H1 (cell line): Measurements from ENCODE around the gene PROCR. TPM values are rescaled to one million over a fixed set of nuclear protein-coding genes. Genes with fewer than 3 reads are reported as not detected.

ENCODE experiments used
- CTCF ChIA-PET: fragments of 300-600 bp; sonication (Branson Sonifier 250); formaldehyde crosslinking; loops from one replicate; lab custom pipeline; 2021; ENCODE audit not compliant: partially characterized antibody; lab: Charles Lee
- POLR2A ChIA-PET: fragments of 300-600 bp; sonication (Branson Sonifier 250); formaldehyde crosslinking; loops from one replicate; lab custom pipeline; 2021; ENCODE audit warnings: inconsistent platforms; ENCODE audit not compliant: partially characterized antibody; lab: Charles Lee
- DNase-seq, 2 experiments: peaks; one replicate each; pipeline versions ENCODE4 v3.0.0 to v3.0.0-alpha.2; 2010 to 2022; ENCODE audit warnings: low spot score in 2 of 2, low read depth in 1 of 2, mixed read lengths in 1 of 2
- FAIRE-seq: peaks from 2 replicates; lab custom pipeline; 2011; peaks lifted over from hg19 to GRCh38; lab: Jason Lieb, UNC
- H2AFZ ChIP-seq: 2 replicates; pipeline ENCODE4 v1.8.1; 2012; ENCODE audit warnings: low read length, inconsistent platforms
- H2AK5ac ChIP-seq: 2 replicates; pipeline ENCODE4 v1.6.1; 2013; ENCODE audit warnings: low read depth, low read length
- H2BK120ac ChIP-seq: replicated peaks from 2 replicates; pipeline ENCODE3; 2013; ENCODE audit warnings: low read depth, low read length, inconsistent platforms
- H2BK12ac ChIP-seq: 2 replicates; pipeline ENCODE4 v1.6.1; 2013; ENCODE audit warnings: low read depth, low read length
- H2BK15ac ChIP-seq: 2 replicates; pipeline ENCODE4 v1.6.1; 2013; ENCODE audit warnings: low read length
- H2BK20ac ChIP-seq: 2 replicates; pipeline ENCODE4 v1.6.1; 2013; ENCODE audit warnings: low read length
- H2BK5ac ChIP-seq: 2 replicates; pipeline ENCODE4 v1.6.1; 2013; ENCODE audit warnings: low read depth, low read length
- H3K14ac ChIP-seq: 2 replicates; pipeline ENCODE4 v1.6.1; 2013; ENCODE audit warnings: inconsistent platforms; ENCODE audit not compliant: insufficient read length
- H3K18ac ChIP-seq: 2 replicates; pipeline ENCODE4 v1.6.1; 2013; ENCODE audit warnings: low read length; ENCODE audit errors: extremely low read depth
- H3K23ac ChIP-seq: 2 replicates; pipeline ENCODE4 v1.6.1; 2013; ENCODE audit warnings: inconsistent platforms; ENCODE audit not compliant: insufficient read length
- H3K23me2 ChIP-seq: 2 replicates; pipeline ENCODE4 v1.6.1; 2013; ENCODE audit warnings: low read depth, low read length
- H3K27ac ChIP-seq: 2 replicates; pipeline ENCODE4 v1.6.1; 2011; ENCODE audit warnings: low read depth, low read length, inconsistent platforms
- H3K27me3 ChIP-seq, 4 experiments: replicated peaks in 1 of 4; 1 replicate in 1 of 4; 2 replicates in 3 of 4; pipeline versions ENCODE4 v1.6.1 to v1.8.1; 2011 to 2013; ENCODE audit warnings: low read length in 3 of 4, mild to moderate bottlenecking in 3 of 4, inconsistent platforms in 2 of 4, mixed read lengths in 2 of 4, moderate library complexity in 1 of 4; ENCODE audit not compliant: control insufficient read depth in 3 of 4, insufficient read depth in 3 of 4; ENCODE audit errors: extremely low read depth in 1 of 4
- H3K36me3 ChIP-seq, 4 experiments: 2 replicates each; pipeline versions ENCODE4 v1.6.1 to v1.8.1; 2011 to 2013; ENCODE audit warnings: mild to moderate bottlenecking in 4 of 4, low read length in 3 of 4, moderate library complexity in 2 of 4, control low read depth in 1 of 4, inconsistent platforms in 1 of 4; ENCODE audit not compliant: insufficient read depth in 4 of 4, control insufficient read depth in 2 of 4
- H3K4ac ChIP-seq: replicated peaks from 2 replicates; pipeline ENCODE3; 2013; ENCODE audit warnings: low read length, low read depth, mixed read lengths, inconsistent platforms; ENCODE audit not compliant: insufficient read length
- H3K4me1 ChIP-seq, 4 experiments: replicated peaks in 1 of 4; 1 replicate in 1 of 4; 2 replicates in 3 of 4; pipeline versions ENCODE4 v1.6.1 to v1.8.1; 2011 to 2013; ENCODE audit warnings: low read length in 3 of 4, inconsistent platforms in 2 of 4, mixed read lengths in 1 of 4; ENCODE audit not compliant: insufficient read depth in 4 of 4, control insufficient read depth in 3 of 4
- H3K4me2 ChIP-seq, 2 experiments: 2 replicates each; pipeline versions ENCODE4 v1.6.1 to v1.8.1; 2011 to 2013; ENCODE audit warnings: low read depth in 2 of 2, low read length in 2 of 2, control low read depth in 1 of 2, inconsistent platforms in 1 of 2, mild to moderate bottlenecking in 1 of 2; ENCODE audit not compliant: insufficient read depth in 1 of 2
- H3K4me3 ChIP-seq, 4 experiments: fragments of 200-600, 300-600 bp in 1 of 4; sonication (generic), shearing (Covaris generic), sonication (Bioruptor Twin) in 1 of 4; 2 replicates each; pipeline versions ENCODE4 v1.5.1 to v1.8.1; 2011 to 2016; ENCODE audit warnings: low read length in 4 of 4, low read depth in 3 of 4, control low read depth in 2 of 4, inconsistent platforms in 2 of 4, mild to moderate bottlenecking in 2 of 4, mixed read lengths in 1 of 4, moderate library complexity in 1 of 4; ENCODE audit not compliant: insufficient read depth in 2 of 4; ENCODE audit errors: extremely low read depth in 1 of 4
- H3K56ac ChIP-seq: replicated peaks from 2 replicates; pipeline ENCODE3; 2013; ENCODE audit warnings: low read depth, mild to moderate bottlenecking, mixed read lengths, low read length, inconsistent platforms; ENCODE audit not compliant: insufficient read length
- H3K79me1 ChIP-seq: 2 replicates; pipeline ENCODE4 v1.6.1; 2013; ENCODE audit warnings: low read depth, low read length, control low read depth
- H3K79me2 ChIP-seq, 2 experiments: 2 replicates each; pipeline versions ENCODE4 v1.6.1 to v1.8.1; 2012 to 2013; ENCODE audit warnings: low read length in 2 of 2, mild to moderate bottlenecking in 2 of 2, inconsistent platforms in 1 of 2; ENCODE audit not compliant: insufficient read depth in 2 of 2, control insufficient read depth in 1 of 2
- H3K9ac ChIP-seq, 4 experiments: replicated peaks in 1 of 4; 1 replicate in 1 of 4; 2 replicates in 3 of 4; pipeline versions ENCODE4 v1.6.1 to v1.8.1; 2011 to 2013; ENCODE audit warnings: low read depth in 3 of 4, low read length in 3 of 4, control low read depth in 2 of 4, mild to moderate bottlenecking in 2 of 4, moderate library complexity in 2 of 4, inconsistent platforms in 1 of 4; ENCODE audit errors: extremely low read depth in 1 of 4
- H3K9me3 ChIP-seq, 2 experiments: 2 replicates each; pipeline versions ENCODE4 v1.6.1 to v1.8.1; 2012 to 2013; ENCODE audit warnings: mild to moderate bottlenecking in 2 of 2, moderate library complexity in 2 of 2, control low read depth in 1 of 2, inconsistent platforms in 1 of 2, low read depth in 1 of 2, low read length in 1 of 2, mixed read lengths in 1 of 2; ENCODE audit not compliant: insufficient read depth in 2 of 2
- H4K20me1 ChIP-seq, 2 experiments: replicated peaks in 1 of 2; 2 replicates each; pipeline versions ENCODE3 to v1.8.1; 2011 to 2013; ENCODE audit warnings: inconsistent platforms in 2 of 2, low read length in 2 of 2, mild to moderate bottlenecking in 1 of 2; ENCODE audit not compliant: insufficient read depth in 2 of 2, control insufficient read depth in 1 of 2
- H4K5ac ChIP-seq: 2 replicates; pipeline ENCODE4 v1.6.1; 2013; ENCODE audit warnings: low read length, low read depth, mixed read lengths, inconsistent platforms; ENCODE audit not compliant: insufficient read length
- H4K8ac ChIP-seq: 2 replicates; pipeline ENCODE4 v1.8.0; 2013; ENCODE audit warnings: mild to moderate bottlenecking, moderate library complexity, low read length, inconsistent platforms; ENCODE audit not compliant: insufficient read depth; ENCODE audit errors: extremely low read depth
- H4K91ac ChIP-seq: replicated peaks from 2 replicates; pipeline ENCODE3; 2013; ENCODE audit warnings: low read length, mixed read lengths, inconsistent platforms; ENCODE audit not compliant: insufficient read length
- BACH1 ChIP-seq: IDR thresholded peaks from 2 replicates; pipeline ENCODE4 v1.6.1; 2012; ENCODE audit warnings: low read length, improper control_type of control experiment
- MAX ChIP-seq: IDR thresholded peaks from 2 replicates; pipeline ENCODE4 v1.6.1; 2012; ENCODE audit warnings: inconsistent platforms
- RBBP5 ChIP-seq: IDR thresholded peaks from 2 replicates; pipeline ENCODE4 v1.7.1; 2012; ENCODE audit warnings: low read depth, mild to moderate bottlenecking, inconsistent platforms, low read length, moderate library complexity, borderline replicate concordance
- WGBS, 2 experiments: shearing (Covaris generic) in 1 of 2; methylation state at CpG; one replicate each; pipeline versions ENCODE4 v1.1.6 to v1.1.7; 2013 to 2015; ENCODE audit warnings: low lambda C conversion rate in 2 of 2, mixed read lengths in 2 of 2, inconsistent platforms in 1 of 2, low coverage in 1 of 2, missing lambda C conversion rate in 1 of 2; ENCODE audit not compliant: insufficient replicate concordance in 2 of 2, insufficient coverage in 1 of 2, insufficient read length in 1 of 2; ENCODE audit errors: extremely low coverage in 1 of 2, missing lambda C conversion rate in 1 of 2; 5-methylcytosine and 5-hydroxymethylcytosine counted together
- polyA plus RNA-seq, 7 experiments: library from polyadenylated mRNA; depleted of rRNA in 3 of 7; stranded (reverse) in 5 of 7; unstranded in 2 of 7; fragments of >200 nt in 5 of 7; fragments of 200-250 nt in 2 of 7; gene quantifications; 1 replicate in 5 of 7; 2 replicates in 1 of 7; 4 replicates in 1 of 7; pipeline versions ENCODE4 v1.2.1 to v1.2.3, GENCODE V29; 2011 to 2013; ENCODE audit warnings: missing spikeins in 2 of 7, mixed read lengths in 2 of 7
- total RNA-seq: library from RNA; stranded (reverse); fragmentation: NEBNext Ultra II Directional; extraction: Animal tissue kit (Norgen Biotek cat#: 25700); gene quantifications from 2 replicates; pipeline ENCODE4 v1.2.1, GENCODE V29; 2021
- TF ChIP-seq, protein P1 (sequence below): IDR thresholded peaks from 2 replicates; pipeline ENCODE4 v1.6.1; 2012; ENCODE audit warnings: inconsistent platforms

The PROCR gene
- total and polyA plus RNA-seq, 2 of the 8 experiments (the other 6 are each of a cell fraction or from before 2014, with no cell fraction given), result 21.3 to 42.9 TPM

GRCh38 chr20:35225319-35226125 lies 53.6 kb downstream of the PROCR start:
- H3K27ac ChIP-seq, result no peak overlapping the region
- TF ChIP-seq MAX, result peak; percentile 80
- TF ChIP-seq, protein P1, sequence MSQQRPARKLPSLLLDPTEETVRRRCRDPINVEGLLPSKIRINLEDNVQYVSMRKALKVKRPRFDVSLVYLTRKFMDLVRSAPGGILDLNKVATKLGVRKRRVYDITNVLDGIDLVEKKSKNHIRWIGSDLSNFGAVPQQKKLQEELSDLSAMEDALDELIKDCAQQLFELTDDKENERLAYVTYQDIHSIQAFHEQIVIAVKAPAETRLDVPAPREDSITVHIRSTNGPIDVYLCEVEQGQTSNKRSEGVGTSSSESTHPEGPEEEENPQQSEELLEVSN, result peak; percentile 66; the same call in 1 of the 2 replicates
- TF ChIP-seq BACH1, result no peak
- TF ChIP-seq RBBP5, result 0 out of 2 replicates have a peak, but pooled peaks have one; percentile 31
- DNase-seq (no peak), FAIRE-seq (no peak)
- H2BK12ac ChIP-seq, result peak overlapping the region; percentile 43; the same call in 1 of the 2 replicates
- H3K23ac ChIP-seq, result no peak overlapping the region
- POLR2A ChIA-PET, result interaction anchor here (0.5 to 4.9 kb wide), 5 partner anchors 9 to 75 kb away, joined by 3 to 41 read pairs (median 4); partner anchors contain the start of gene MMP24OS
- H3K23me2 ChIP-seq, result peaks cover 11% of the 10 kb centered on the region; the same call in 1 of the 2 replicates
- peak overlapping the region; percentile 95; the same call in 1 of the 2 replicates for H2BK15ac ChIP-seq
- no peak overlapping the region for H2BK120ac ChIP-seq
- peak overlapping the region; percentile 20; the same call in 1 of the 2 replicates for H2AFZ ChIP-seq
- H3K4ac ChIP-seq, result no peak overlapping the region
- no peak overlapping the region for H3K56ac ChIP-seq
- peak overlapping the region; percentile 54 to 63 (median 60); a peak in 7 of 8 replicates for H3K4me3 ChIP-seq
- H4K20me1 ChIP-seq, result no peaks in the 10 kb centered on the region
- peak overlapping the region; percentile 55; the same call in 1 of the 2 replicates for H2BK20ac ChIP-seq
- H4K5ac ChIP-seq, result no peak overlapping the region
- H3K36me3 ChIP-seq, result peaks cover 0 to 3% (median 0%) of the 10 kb centered on the region in 4 experiments; a peak in 1 of 8 replicates
- no peak overlapping the region for H3K14ac ChIP-seq
- peaks cover 0 to 3% of the 10 kb centered on the region in 2 experiments; a peak in 1 of 4 replicates for H3K79me2 ChIP-seq
- H4K91ac ChIP-seq, result no peak overlapping the region
- H3K4me2 ChIP-seq, result peak overlapping the region; percentile 73 to 74
- H3K27me3 ChIP-seq, result peaks cover 0 to 13% (median 2%) of the 10 kb centered on the region in 4 experiments; a peak in 2 of 7 replicates
- peaks cover 2 to 18% (median 7%) of the 10 kb centered on the region in 4 experiments; a peak in 6 of 7 replicates for H3K4me1 ChIP-seq
- no peak overlapping the region; the same call in 1 of the 2 replicates for H4K8ac ChIP-seq
- peak overlapping the region in 3 of 4 experiments; percentile 2 to 32 (median 25); a peak in 3 of 7 replicates for H3K9ac ChIP-seq
- H3K9me3 ChIP-seq, result no peaks in the 10 kb centered on the region
- H3K18ac ChIP-seq, result peak overlapping the region; percentile 38; the same call in 1 of the 2 replicates
- no peaks in the 10 kb centered on the region; the same call in 1 of the 2 replicates for H3K79me1 ChIP-seq
- H2BK5ac ChIP-seq, result no peak overlapping the region
- CTCF ChIA-PET, result interaction anchor here (0.7 to 1.2 kb wide), 6 partner anchors 16 to 254 kb away, joined by 3 to 5 read pairs (median 3); partner anchors contain the start of gene EDEM2
- WGBS, 2 experiments, result 50 to 100% methylated on average over 1 to 9 of the region's 9 CpGs
- H2AK5ac ChIP-seq, result no peak overlapping the region
